NCI-H1092 (cell line): Measurements from ENCODE around the gene EFEMP2.

Experiments used
- DNase-seq: peaks from one replicate; lab custom pipeline; 2025; lab: John Stamatoyannopoulos, UW

The EFEMP2 gene

GRCh38 chr11:65885231-65885630, 12.6 kb upstream of the EFEMP2 start:
- DNase-seq, result no peak

- DNase-seq, result peak; percentile 69
Observed at GRCh38 chr11:65884716-65885092, 12.1 kb upstream of the EFEMP2 start.

GRCh38 chr11:65883786-65884715, 11.5 kb upstream of the EFEMP2 start:
- DNase-seq, result no peak

- DNase-seq, result no peak
Observed at GRCh38 chr11:65883058-65883761, 10.6 kb upstream of the EFEMP2 start.

GRCh38 chr11:65882120-65883057, 9.8 kb upstream of the EFEMP2 start:
- no peak for DNase-seq

GRCh38 chr11:65880844-65881421, 8.3 kb upstream of the EFEMP2 start:
- DNase-seq, result no peak

GRCh38 chr11:65880027-65880426, 7.4 kb upstream of the EFEMP2 start:
- no peak for DNase-seq

GRCh38 chr11:65879617-65880016, 7.0 kb upstream of the EFEMP2 start, which contains the start of gene CTSW:
TSS of gene CTSW (plus strand) at chr11:65879837. CDS start at chr11:65879855, 18 bp downstream.
- no peak for DNase-seq

- DNase-seq, result peak; percentile 87
Observed at GRCh38 chr11:65873318-65874156, 937 bp upstream of the EFEMP2 start.

GRCh38 chr11:65871811-65872548, 620 bp downstream of the EFEMP2 start:
- DNase-seq, result no peak

GRCh38 chr11:65870706-65871681, 1.6 kb downstream of the EFEMP2 start:
- DNase-seq, result no peak

- no peak for DNase-seq
Observed at GRCh38 chr11:65870307-65870658, 2.3 kb downstream of the EFEMP2 start.

GRCh38 chr11:65869643-65870306, 2.8 kb downstream of the EFEMP2 start:
- no peak for DNase-seq

- no peak for DNase-seq
Observed at GRCh38 chr11:65868907-65869306, 3.7 kb downstream of the EFEMP2 start.

- peak; percentile 28 for DNase-seq
Observed at GRCh38 chr11:65868076-65868667, 4.4 kb downstream of the EFEMP2 start.

GRCh38 chr11:65867284-65868071, 5.1 kb downstream of the EFEMP2 start:
- DNase-seq, result no peak
